H9 (cell line): ENCODE measurements around the gene UPF1. TPM values are rescaled to one million over a fixed set of nuclear protein-coding genes. Genes with fewer than 3 reads are reported as not detected.

Source experiments
- DNase-seq: peaks from one replicate; pipeline ENCODE4 v3.0.0-alpha.2; 2017
- H2AFZ ChIP-seq: one replicate; pipeline ENCODE4 v1.6.1; 2013; ENCODE audit warnings: mild to moderate bottlenecking, low read length, control low read depth, moderate library complexity
- H2AK5ac ChIP-seq: 2 replicates; pipeline ENCODE4 v1.6.1; 2013; ENCODE audit warnings: low read length, control low read depth, mixed read lengths; ENCODE audit not compliant: insufficient read length
- H2BK120ac ChIP-seq: one replicate; pipeline ENCODE4 v1.6.1; 2013; ENCODE audit warnings: low read depth, mild to moderate bottlenecking, low read length, control low read depth, inconsistent platforms; ENCODE audit not compliant: poor library complexity, severe bottlenecking
- H2BK12ac ChIP-seq: 2 replicates; pipeline ENCODE4 v1.6.1; 2013; ENCODE audit warnings: low read length, control low read depth, mixed read lengths, low read depth; ENCODE audit not compliant: insufficient read length
- H2BK15ac ChIP-seq: 2 replicates; pipeline ENCODE4 v1.6.1; 2013; ENCODE audit warnings: low read depth, low read length, control low read depth
- H2BK20ac ChIP-seq: one replicate; pipeline ENCODE4 v1.6.1; 2013; ENCODE audit warnings: low read depth, mild to moderate bottlenecking, low read length, control low read depth, inconsistent platforms; ENCODE audit not compliant: poor library complexity, severe bottlenecking
- H2BK5ac ChIP-seq: 2 replicates; pipeline ENCODE4 v1.6.1; 2013; ENCODE audit warnings: low read length, control low read depth, mixed read lengths; ENCODE audit not compliant: insufficient read length
- H3K14ac ChIP-seq: 2 replicates; pipeline ENCODE4 v1.6.1; 2013; ENCODE audit warnings: low read length, control low read depth; ENCODE audit not compliant: insufficient read depth
- H3K18ac ChIP-seq: 2 replicates; pipeline ENCODE4 v1.6.1; 2013; ENCODE audit warnings: low read depth, mild to moderate bottlenecking, mixed read lengths, low read length, control low read depth; ENCODE audit not compliant: insufficient read length
- H3K23ac ChIP-seq: 2 replicates; pipeline ENCODE4 v1.6.1; 2013; ENCODE audit warnings: low read length, control low read depth, mixed read lengths, low read depth; ENCODE audit not compliant: insufficient read length
- H3K23me2 ChIP-seq: 2 replicates; pipeline ENCODE4 v1.6.1; 2013; ENCODE audit warnings: low read depth, mild to moderate bottlenecking, mixed read lengths, low read length, control low read depth; ENCODE audit not compliant: insufficient read length, poor library complexity, severe bottlenecking
- H3K27ac ChIP-seq: 2 replicates; pipeline ENCODE4 v1.5.1; 2013; ENCODE audit warnings: low read length, control low read depth, mixed read lengths, low read depth; ENCODE audit not compliant: insufficient read length
- H3K27me3 ChIP-seq: 2 replicates; pipeline ENCODE4 v1.6.1; 2013; ENCODE audit warnings: low read length, control low read depth, inconsistent platforms; ENCODE audit not compliant: insufficient read depth
- H3K4ac ChIP-seq: 2 replicates; pipeline ENCODE4 v1.6.1; 2013; ENCODE audit warnings: low read depth, mild to moderate bottlenecking, control low read depth, inconsistent platforms, low read length, moderate library complexity
- H3K4me1 ChIP-seq: 2 replicates; pipeline ENCODE4 v1.6.1; 2013; ENCODE audit warnings: low read length, control low read depth, inconsistent platforms; ENCODE audit not compliant: insufficient read depth
- H3K4me2 ChIP-seq: 2 replicates; pipeline ENCODE4 v1.6.1; 2013; ENCODE audit warnings: low read length, control low read depth, mixed read lengths; ENCODE audit not compliant: insufficient read length, insufficient read depth
- H3K56ac ChIP-seq: 2 replicates; pipeline ENCODE4 v1.6.1; 2013; ENCODE audit warnings: low read depth, mild to moderate bottlenecking, mixed read lengths, low read length, control low read depth; ENCODE audit not compliant: insufficient read length
- H3K79me1 ChIP-seq: 2 replicates; pipeline ENCODE4 v1.6.1; 2013; ENCODE audit warnings: low read depth, mild to moderate bottlenecking, moderate library complexity, low read length, control low read depth, inconsistent platforms; ENCODE audit not compliant: insufficient read depth, poor library complexity, severe bottlenecking
- H3K79me2 ChIP-seq: 2 replicates; pipeline ENCODE4 v1.6.1; 2013; ENCODE audit warnings: low read length, control low read depth, inconsistent platforms; ENCODE audit not compliant: insufficient read depth
- H3K9ac ChIP-seq: 2 replicates; pipeline ENCODE4 v1.6.1; 2013; ENCODE audit warnings: low read length, control low read depth, mixed read lengths; ENCODE audit not compliant: insufficient read length; ENCODE audit errors: extremely low read depth
- H3K9me3 ChIP-seq: one replicate; pipeline ENCODE4 v1.6.1; 2013; ENCODE audit warnings: low read depth, low read length, inconsistent platforms; ENCODE audit not compliant: control insufficient read depth
- H3T11ph ChIP-seq: one replicate; pipeline ENCODE4 v1.6.1; 2013; ENCODE audit warnings: mild to moderate bottlenecking, low read length, control low read depth, inconsistent platforms
- H4K20me1 ChIP-seq: one replicate; pipeline ENCODE4 v1.6.1; 2013; ENCODE audit not compliant: control insufficient read depth, insufficient read length, insufficient read depth
- H4K5ac ChIP-seq: 2 replicates; pipeline ENCODE4 v1.6.1; 2013; ENCODE audit warnings: low read depth, mild to moderate bottlenecking, mixed read lengths, low read length, control low read depth; ENCODE audit not compliant: insufficient read length
- H4K8ac ChIP-seq: replicated peaks from 2 replicates; pipeline ENCODE4 v1.6.1; 2013; ENCODE audit warnings: low read length, control low read depth, mixed read lengths, low read depth; ENCODE audit not compliant: insufficient read length
- H4K91ac ChIP-seq: 2 replicates; pipeline ENCODE4 v1.6.1; 2013; ENCODE audit warnings: low read depth, mild to moderate bottlenecking, moderate library complexity, mixed read lengths, low read length, control low read depth; ENCODE audit not compliant: insufficient read length
- H3K27ac Mint-ChIP-seq, 3 experiments: 2 replicates in 2 of 3; 3 replicates in 1 of 3; pipeline ENCODE4 v1.8.0; 2020 to 2021; ENCODE audit warnings: mixed read lengths in 3 of 3, mild to moderate bottlenecking in 1 of 3, moderate library complexity in 1 of 3
- H3K27me3 Mint-ChIP-seq: 2 replicates; pipeline ENCODE4 v1.8.0; 2021; ENCODE audit warnings: low read depth, mild to moderate bottlenecking, moderate library complexity, mixed read lengths
- H3K36me3 Mint-ChIP-seq, 3 experiments: 2 replicates in 2 of 3; 3 replicates in 1 of 3; pipeline ENCODE4 v1.8.0; 2020 to 2021; ENCODE audit warnings: low read depth in 3 of 3, mixed read lengths in 3 of 3; ENCODE audit not compliant: insufficient read depth in 1 of 3
- H3K4me1 Mint-ChIP-seq, 2 experiments: 2 replicates each; pipeline ENCODE4 v1.8.0; 2020; ENCODE audit warnings: mixed read lengths in 2 of 2
- H3K4me3 Mint-ChIP-seq, 2 experiments: 2 replicates in 1 of 2; 3 replicates in 1 of 2; pipeline ENCODE4 v1.8.0; 2020 to 2021; ENCODE audit warnings: mild to moderate bottlenecking in 2 of 2, mixed read lengths in 2 of 2, moderate library complexity in 1 of 2
- H3K9me3 Mint-ChIP-seq, 2 experiments: 2 replicates in 1 of 2; 3 replicates in 1 of 2; pipeline ENCODE4 v1.8.0; 2020; ENCODE audit warnings: mild to moderate bottlenecking in 2 of 2, mixed read lengths in 2 of 2, moderate library complexity in 1 of 2
- WGBS: extraction: QIAGEN DNeasy Blood & Tissue Kit; methylation state at CpG from one replicate; pipeline ENCODE4 v1.1.7; 2013; ENCODE audit warnings: missing lambda C conversion rate, low lambda C conversion rate, mixed read lengths; ENCODE audit not compliant: insufficient read length; ENCODE audit errors: extremely low coverage; 5-methylcytosine and 5-hydroxymethylcytosine counted together
- total RNA-seq: library from RNA; stranded (reverse); gene quantifications from 2 replicates; pipeline ENCODE4 v1.2.1, GENCODE V29; 2021
- TF ChIP-seq, protein P1 (sequence below): fragments of 200-600 bp; sonication (generic); conservative IDR thresholded peaks from 3 replicates; pipeline ENCODE4 v1.8.0; 2021; ENCODE audit warnings: antibody characterized with exemption, mild to moderate bottlenecking

Gene UPF1
- total RNA-seq, 1 experiment from 2014 or later: 85.4 TPM

DNA sequence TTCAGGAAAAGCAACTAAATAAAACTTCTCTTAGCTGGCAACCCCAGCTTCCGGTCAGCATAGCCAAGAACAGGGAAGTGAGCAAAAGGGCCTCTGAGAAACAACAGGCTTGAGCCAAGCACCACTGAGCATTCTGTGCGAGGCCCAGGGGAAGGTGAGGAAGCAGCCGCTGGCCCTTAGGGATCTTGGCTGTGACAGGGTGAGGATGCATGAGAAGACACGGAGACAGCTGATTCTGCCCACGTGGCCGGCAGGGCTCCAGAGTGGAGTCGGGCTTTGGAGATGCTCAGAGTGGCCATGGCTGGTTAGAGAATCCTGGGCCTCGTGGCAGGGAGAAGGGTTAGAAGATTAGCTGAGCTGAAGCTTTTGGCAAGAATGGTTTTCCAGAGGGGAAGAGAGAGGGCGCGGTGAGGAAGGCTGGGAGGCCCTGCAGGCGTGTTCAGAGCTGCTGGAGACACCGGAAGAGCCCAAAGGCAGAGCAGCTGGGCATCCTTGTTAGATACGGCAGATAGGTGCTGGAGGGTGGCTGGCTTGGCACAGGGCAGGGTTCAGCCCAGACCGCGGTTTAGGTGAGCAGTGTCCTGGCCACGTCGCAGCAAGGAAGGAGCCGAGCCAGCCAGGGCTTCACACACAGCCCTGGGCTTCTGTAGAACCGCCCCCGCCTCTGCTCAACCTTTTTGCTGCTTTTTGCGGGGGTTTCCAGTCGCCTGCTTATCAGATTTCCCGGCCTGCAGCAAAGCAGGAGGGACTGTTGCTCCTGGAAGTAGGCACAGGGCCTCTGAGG lies 17.3 kb downstream of the UPF1 start:
- no peak for DNase-seq
- peak overlapping the region in 2 of 3 experiments; percentile 73 to 83; a peak in 3 of 7 replicates for H3K27ac Mint-ChIP-seq
- Histone ChIP-seq H3T11ph (no peak overlapping the region), H2BK120ac (no peak overlapping the region), H3K23me2 (no peaks in the 10 kb centered on the region), H3K27me3 (no peaks in the 10 kb centered on the region), H4K5ac (no peak overlapping the region), H3K79me2 (no peaks in the 10 kb centered on the region; the same call in 1 of the 2 replicates), H3K23ac (no peak overlapping the region), H3K56ac (no peak overlapping the region), H2BK12ac (no peak overlapping the region), H3K4ac (no peak overlapping the region), H3K18ac (no peak overlapping the region), H2BK15ac (no peak overlapping the region), H3K4me1 (no peaks in the 10 kb centered on the region), H3K9ac (no peak overlapping the region), H3K4me2 (no peak overlapping the region), H3K79me1 (peaks cover 5% of the 10 kb centered on the region), H4K8ac (no peak overlapping the region), H4K91ac (no peak overlapping the region), H3K27ac (no peak overlapping the region), H2AK5ac (no peak overlapping the region), H3K14ac (no peak overlapping the region; the same call in 1 of the 2 replicates), H2BK5ac (no peak overlapping the region), H4K20me1 (no peaks in the 10 kb centered on the region), H2AFZ (no peak overlapping the region), H2BK20ac (no peak overlapping the region), H3K9me3 (no peaks in the 10 kb centered on the region)
- H3K4me3 Mint-ChIP-seq: no peak overlapping the region
- H3K9me3 Mint-ChIP-seq: no peaks in the 10 kb centered on the region; a peak in 1 of 5 replicates
- no CpG with 5 or more reads among the region's 23 CpGs for WGBS
- H3K4me1 Mint-ChIP-seq: peaks cover 2 to 5% of the 10 kb centered on the region in 2 experiments; a peak in 3 of 4 replicates
- TF ChIP-seq, protein P1, sequence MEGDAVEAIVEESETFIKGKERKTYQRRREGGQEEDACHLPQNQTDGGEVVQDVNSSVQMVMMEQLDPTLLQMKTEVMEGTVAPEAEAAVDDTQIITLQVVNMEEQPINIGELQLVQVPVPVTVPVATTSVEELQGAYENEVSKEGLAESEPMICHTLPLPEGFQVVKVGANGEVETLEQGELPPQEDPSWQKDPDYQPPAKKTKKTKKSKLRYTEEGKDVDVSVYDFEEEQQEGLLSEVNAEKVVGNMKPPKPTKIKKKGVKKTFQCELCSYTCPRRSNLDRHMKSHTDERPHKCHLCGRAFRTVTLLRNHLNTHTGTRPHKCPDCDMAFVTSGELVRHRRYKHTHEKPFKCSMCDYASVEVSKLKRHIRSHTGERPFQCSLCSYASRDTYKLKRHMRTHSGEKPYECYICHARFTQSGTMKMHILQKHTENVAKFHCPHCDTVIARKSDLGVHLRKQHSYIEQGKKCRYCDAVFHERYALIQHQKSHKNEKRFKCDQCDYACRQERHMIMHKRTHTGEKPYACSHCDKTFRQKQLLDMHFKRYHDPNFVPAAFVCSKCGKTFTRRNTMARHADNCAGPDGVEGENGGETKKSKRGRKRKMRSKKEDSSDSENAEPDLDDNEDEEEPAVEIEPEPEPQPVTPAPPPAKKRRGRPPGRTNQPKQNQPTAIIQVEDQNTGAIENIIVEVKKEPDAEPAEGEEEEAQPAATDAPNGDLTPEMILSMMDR: no peak
- H3K36me3 Mint-ChIP-seq: peaks cover 40 to 66% (median 65%) of the 10 kb centered on the region in 3 experiments; a peak in 6 of 7 replicates
- no peaks in the 10 kb centered on the region for H3K27me3 Mint-ChIP-seq
